ENCODE data around the gene NFAT5.
"Not testable (repeated sequence)": the region's sequence is repeated elsewhere in the genome, so short reads cannot be mapped to it uniquely, and the experiment has no call there.

NFAT5 gene

GRCh38 chr16:69725480-69726312 lies 159.9 kb downstream of the NFAT5 start:
- TF ChIP-seq CTCF (IDR thresholded peaks at IDR 0.05; ENCODE audit: low read depth, low read length, missing control alignments), result no peak
- peak overlapping the region; percentile 71 for H3K4me3 ChIP-seq (ENCODE audit: low read depth, low read length)
- no peak for DNase-seq (ENCODE audit: low read depth)

GRCh38 chr16:69726313-69727060 lies 160.7 kb downstream of the NFAT5 start, which contains the start of gene NQO1:
TSS of gene NQO1 (minus strand) at chr16:69726560. CDS start at chr16:69726439, 121 bp downstream.
- TF ChIP-seq CTCF (IDR thresholded peaks at IDR 0.05; ENCODE audit: low read depth, low read length, missing control alignments), result no peak
- peak within 1 kb of the TSS; percentile 71 for H3K4me3 ChIP-seq (ENCODE audit: low read depth, low read length)
- peak; percentile 83 for DNase-seq (ENCODE audit: low read depth)

DNA sequence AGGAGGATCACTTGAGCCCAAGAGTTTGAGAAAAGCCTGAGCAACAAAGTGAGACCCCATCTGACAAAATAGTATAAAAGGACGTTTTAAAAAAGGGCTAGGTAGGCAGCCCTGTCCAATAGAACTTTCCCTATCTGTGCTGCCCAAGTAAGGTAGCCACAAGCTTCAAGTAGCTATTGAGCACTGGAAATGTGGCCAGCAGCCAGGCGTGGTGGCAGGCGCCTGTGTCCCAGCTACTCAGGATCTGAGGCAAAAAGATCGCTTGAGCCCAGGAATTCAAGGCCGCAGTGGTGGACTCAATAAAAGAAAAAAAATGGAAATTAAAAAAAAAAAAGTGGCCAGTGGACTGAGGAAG lies 162.1 kb downstream of the NFAT5 start:
- TF ChIP-seq CTCF (IDR thresholded peaks at IDR 0.05; ENCODE audit: low read depth, low read length, missing control alignments), result no peak
- DNase-seq (ENCODE audit: low read depth), result no peak
- no peak overlapping the region for H3K4me3 ChIP-seq (ENCODE audit: low read depth, low read length)

DNA sequence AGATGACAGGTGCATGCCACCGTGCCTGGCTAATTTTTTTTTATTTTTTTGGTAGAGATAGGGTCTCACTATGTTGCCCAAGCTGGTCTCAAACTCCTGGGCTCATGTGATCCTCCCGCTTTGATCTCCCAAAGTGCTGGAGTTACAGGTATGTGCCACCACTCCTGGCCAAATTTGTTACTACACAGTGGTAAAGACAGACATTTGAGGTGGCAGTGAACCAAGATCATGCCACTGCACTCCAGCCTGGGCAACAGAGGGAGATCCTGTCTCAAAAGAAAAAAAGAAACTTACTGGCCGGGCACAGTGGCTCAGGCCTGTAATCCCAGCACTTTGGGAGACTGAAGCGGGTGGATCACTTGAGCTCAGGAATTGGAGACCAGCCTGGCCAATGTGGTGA lies 163.3 kb downstream of the NFAT5 start:
- not testable (repeated sequence) for DNase-seq (ENCODE audit: low read depth); H3K4me3 ChIP-seq (ENCODE audit: low read depth, low read length)

GRCh38 chr16:69731280-69731679 lies 165.5 kb downstream of the NFAT5 start:
- DNase-seq (ENCODE audit: low read depth); H3K4me3 ChIP-seq (ENCODE audit: low read depth, low read length): not testable (repeated sequence)

DNA sequence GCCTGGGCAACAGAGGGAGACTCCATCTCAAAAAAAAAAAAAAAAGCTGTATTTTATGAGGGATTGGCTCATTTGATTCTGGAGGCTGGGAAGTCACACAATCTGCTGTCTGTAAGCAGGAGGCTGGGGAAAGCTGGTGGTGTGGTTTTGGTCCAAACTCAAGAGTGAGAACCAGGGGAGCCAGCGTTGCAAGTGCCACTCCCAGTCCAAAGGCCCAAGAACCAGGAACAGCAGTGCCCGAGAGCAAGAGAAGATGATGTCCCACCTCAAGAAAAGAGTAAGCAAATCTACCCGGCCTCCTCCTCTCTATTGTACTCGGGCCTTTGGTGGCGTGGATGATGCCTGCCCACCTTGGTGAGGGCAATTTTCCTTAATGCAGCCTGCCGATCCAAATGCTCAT lies 166.3 kb downstream of the NFAT5 start:
- no peak overlapping the region for H3K4me3 ChIP-seq (ENCODE audit: low read depth, low read length)
- DNase-seq (ENCODE audit: low read depth), result no peak
- TF ChIP-seq CTCF (IDR thresholded peaks at IDR 0.05; ENCODE audit: low read depth, low read length, missing control alignments), result no peak

- H3K4me3 ChIP-seq (ENCODE audit: low read depth, low read length), result no peak overlapping the region
- no peak for DNase-seq (ENCODE audit: low read depth)
- no peak for TF ChIP-seq CTCF (IDR thresholded peaks at IDR 0.05; ENCODE audit: low read depth, low read length, missing control alignments)
Measured at GRCh38 chr16:69741519-69741918, 175.8 kb downstream of the NFAT5 start.

Measured in GM12864 (cell line).